Type B pancreatic cell (in vitro differentiated cells): ENCODE results near the gene ANKLE2. TPM values are rescaled to one million over a fixed set of nuclear protein-coding genes. Genes with fewer than 3 reads are reported as not detected.
A peak's percentile ranks its signal among the peaks of the same experiment; 100 is the strongest.
"Not testable (repeated sequence)": the region's sequence is repeated elsewhere in the genome, so short reads cannot be mapped to it uniquely, and the experiment has no call there.

ENCODE experiments used
- DNase-seq: peaks from one replicate; pipeline ENCODE4 v3.0.0; 2021; ENCODE audit warnings: mixed read lengths; ENCODE audit not compliant: unreplicated experiment; ENCODE audit errors: extremely low spot score
- H3K27ac Mint-ChIP-seq: 2 replicates; pipeline ENCODE4 v1.8.0; 2021; ENCODE audit warnings: mild to moderate bottlenecking, mixed read lengths
- H3K27me3 Mint-ChIP-seq: 2 replicates; pipeline ENCODE4 v1.8.0; 2021; ENCODE audit warnings: mixed read lengths
- H3K36me3 Mint-ChIP-seq: 2 replicates; pipeline ENCODE4 v1.8.0; 2021; ENCODE audit warnings: mixed read lengths
- H3K4me1 Mint-ChIP-seq: one replicate; pipeline ENCODE4 v1.8.0; 2021; ENCODE audit warnings: mixed read lengths; ENCODE audit not compliant: unreplicated experiment
- H3K4me3 Mint-ChIP-seq: 2 replicates; pipeline ENCODE4 v1.8.0; 2021; ENCODE audit warnings: mild to moderate bottlenecking, mixed read lengths
- H3K9me3 Mint-ChIP-seq: 2 replicates; pipeline ENCODE4 v1.8.0; 2021; ENCODE audit warnings: mixed read lengths
- total RNA-seq: library from RNA; stranded (reverse); gene quantifications from 2 replicates; pipeline ENCODE4 v1.2.1, GENCODE V29; 2021; ENCODE audit warnings: low replicate concordance
- TF ChIP-seq, protein P1 (sequence below): fragments of 200-600 bp; sonication (generic); conservative IDR thresholded peaks from 2 replicates; pipeline ENCODE4 v1.5.0; 2021; ENCODE audit warnings: antibody characterized with exemption, mild to moderate bottlenecking

Gene ANKLE2
- total RNA-seq, 1 donor from 2014 or later = 75.9 TPM

DNA sequence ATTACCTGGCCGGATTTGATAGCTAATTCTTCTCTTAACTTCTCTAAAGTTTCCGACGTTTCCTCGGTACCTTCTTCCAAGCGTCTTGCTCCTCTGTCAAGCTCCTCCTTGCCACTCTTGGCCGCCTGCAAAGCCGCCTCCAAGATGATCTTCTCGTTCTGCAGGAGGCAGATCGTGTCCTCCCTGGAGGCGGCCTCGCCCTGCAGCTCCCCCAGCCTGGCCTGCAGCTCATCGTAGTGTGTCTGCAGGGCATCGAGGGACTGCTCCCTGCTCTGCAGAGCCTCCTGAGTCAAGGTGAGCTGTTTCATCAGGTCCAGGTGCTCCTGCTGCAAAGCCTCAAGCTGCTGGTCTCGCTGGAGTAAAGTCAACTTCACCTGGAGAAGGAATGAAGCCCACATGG is 34.2 kb upstream of the ANKLE2 start:
- DNase-seq = no peak
- TF ChIP-seq, protein P1, sequence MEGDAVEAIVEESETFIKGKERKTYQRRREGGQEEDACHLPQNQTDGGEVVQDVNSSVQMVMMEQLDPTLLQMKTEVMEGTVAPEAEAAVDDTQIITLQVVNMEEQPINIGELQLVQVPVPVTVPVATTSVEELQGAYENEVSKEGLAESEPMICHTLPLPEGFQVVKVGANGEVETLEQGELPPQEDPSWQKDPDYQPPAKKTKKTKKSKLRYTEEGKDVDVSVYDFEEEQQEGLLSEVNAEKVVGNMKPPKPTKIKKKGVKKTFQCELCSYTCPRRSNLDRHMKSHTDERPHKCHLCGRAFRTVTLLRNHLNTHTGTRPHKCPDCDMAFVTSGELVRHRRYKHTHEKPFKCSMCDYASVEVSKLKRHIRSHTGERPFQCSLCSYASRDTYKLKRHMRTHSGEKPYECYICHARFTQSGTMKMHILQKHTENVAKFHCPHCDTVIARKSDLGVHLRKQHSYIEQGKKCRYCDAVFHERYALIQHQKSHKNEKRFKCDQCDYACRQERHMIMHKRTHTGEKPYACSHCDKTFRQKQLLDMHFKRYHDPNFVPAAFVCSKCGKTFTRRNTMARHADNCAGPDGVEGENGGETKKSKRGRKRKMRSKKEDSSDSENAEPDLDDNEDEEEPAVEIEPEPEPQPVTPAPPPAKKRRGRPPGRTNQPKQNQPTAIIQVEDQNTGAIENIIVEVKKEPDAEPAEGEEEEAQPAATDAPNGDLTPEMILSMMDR = no peak
- Mint-ChIP-seq H3K9me3 (no peaks in the 10 kb centered on the region), H3K27ac (no peak overlapping the region), H3K4me1 (no peaks in the 10 kb centered on the region), H3K36me3 (peaks cover 16% of the 10 kb centered on the region), H3K27me3 (no peaks in the 10 kb centered on the region), H3K4me3 (no peak overlapping the region)

DNA sequence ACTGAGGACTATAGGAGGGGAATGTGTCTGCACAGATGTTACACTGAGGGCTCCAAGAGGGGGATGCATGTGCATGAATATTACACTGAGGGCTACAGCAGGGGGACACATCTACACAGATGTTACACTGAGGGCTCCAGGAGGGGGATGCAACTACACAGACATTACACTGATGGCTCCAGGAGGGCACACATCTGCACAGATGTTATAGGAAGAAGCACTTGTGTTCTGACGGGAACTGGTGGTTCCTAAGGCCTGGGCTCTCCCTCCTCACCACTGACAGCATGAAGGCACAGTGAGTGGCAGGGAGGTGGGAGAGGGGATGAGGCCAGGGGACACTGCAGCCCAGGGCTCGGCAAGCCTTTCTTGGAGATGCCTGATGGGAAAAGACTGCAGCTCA is 30.3 kb upstream of the ANKLE2 start:
- H3K27me3 Mint-ChIP-seq, H3K4me3 Mint-ChIP-seq, H3K9me3 Mint-ChIP-seq, H3K4me1 Mint-ChIP-seq, DNase-seq, H3K27ac Mint-ChIP-seq: not testable (repeated sequence)
- peaks cover 28% of the 10 kb centered on the region for H3K36me3 Mint-ChIP-seq

DNA sequence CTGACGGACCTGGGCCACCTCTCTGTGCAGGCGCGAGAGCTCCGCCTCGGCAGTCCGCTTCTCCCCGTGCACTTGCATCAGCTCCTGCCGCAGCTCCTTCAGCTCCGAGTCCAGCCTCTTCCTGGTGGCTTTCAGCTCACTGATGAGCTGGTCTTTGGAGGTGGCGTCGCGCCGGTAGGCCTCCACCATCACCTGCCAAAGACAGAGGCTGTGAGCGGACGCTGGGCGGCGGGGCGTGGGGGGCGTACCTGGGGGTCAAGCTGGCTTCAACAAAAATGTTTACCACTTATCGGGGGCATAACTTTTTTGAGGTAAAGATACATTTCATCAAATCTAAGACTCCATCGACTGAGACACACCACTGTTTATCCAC is 27.5 kb upstream of the ANKLE2 start:
- no peak for DNase-seq
- Mint-ChIP-seq H3K36me3 (peaks cover 40% of the 10 kb centered on the region), H3K4me1 (no peaks in the 10 kb centered on the region), H3K9me3 (no peaks in the 10 kb centered on the region), H3K27ac (no peak overlapping the region), H3K27me3 (no peaks in the 10 kb centered on the region), H3K4me3 (no peak overlapping the region)
- TF ChIP-seq, protein P1 = no peak

DNA sequence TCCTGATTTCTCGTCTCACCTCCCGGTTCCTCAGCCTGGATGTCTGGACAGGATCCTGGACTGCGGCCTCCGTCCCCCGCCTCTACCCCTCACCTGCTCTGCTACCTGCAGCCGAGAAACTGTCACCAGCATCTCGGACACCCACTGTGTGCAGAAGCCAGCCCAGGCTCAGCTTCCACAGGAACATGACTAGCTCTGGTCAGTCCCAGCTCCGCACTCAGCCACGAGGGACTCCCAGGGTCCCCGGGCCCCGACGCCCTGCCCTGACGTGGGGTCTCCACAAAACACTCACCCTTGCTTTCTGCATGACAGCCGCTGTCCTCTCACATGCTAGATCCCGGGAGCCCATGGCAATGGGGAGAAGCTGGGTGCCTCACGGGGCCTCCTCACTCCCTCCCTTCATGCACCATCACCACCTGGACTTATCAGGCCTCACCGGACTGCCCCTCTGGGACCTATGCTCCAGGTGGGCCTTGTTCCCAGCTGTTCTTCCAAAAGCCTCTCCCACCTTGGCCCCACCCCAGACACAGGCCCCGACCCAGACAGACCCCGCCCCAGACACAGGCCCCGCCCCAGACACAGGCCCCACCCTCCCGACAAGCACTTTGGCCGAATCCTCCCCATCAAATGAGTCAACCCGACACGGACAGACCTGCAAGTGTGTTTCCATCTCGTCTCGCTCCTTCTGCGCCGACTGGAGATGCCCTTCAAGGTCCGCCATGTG is 26.9 kb upstream of the ANKLE2 start:
- DNase-seq = no peak
- no peaks in the 10 kb centered on the region for H3K4me1 Mint-ChIP-seq
- no peaks in the 10 kb centered on the region for H3K27me3 Mint-ChIP-seq
- H3K4me3 Mint-ChIP-seq = no peak overlapping the region
- peaks cover 37% of the 10 kb centered on the region for H3K36me3 Mint-ChIP-seq
- H3K27ac Mint-ChIP-seq = peak overlapping the region; percentile 48
- TF ChIP-seq, protein P1 = no peak
- no peaks in the 10 kb centered on the region for H3K9me3 Mint-ChIP-seq

DNA sequence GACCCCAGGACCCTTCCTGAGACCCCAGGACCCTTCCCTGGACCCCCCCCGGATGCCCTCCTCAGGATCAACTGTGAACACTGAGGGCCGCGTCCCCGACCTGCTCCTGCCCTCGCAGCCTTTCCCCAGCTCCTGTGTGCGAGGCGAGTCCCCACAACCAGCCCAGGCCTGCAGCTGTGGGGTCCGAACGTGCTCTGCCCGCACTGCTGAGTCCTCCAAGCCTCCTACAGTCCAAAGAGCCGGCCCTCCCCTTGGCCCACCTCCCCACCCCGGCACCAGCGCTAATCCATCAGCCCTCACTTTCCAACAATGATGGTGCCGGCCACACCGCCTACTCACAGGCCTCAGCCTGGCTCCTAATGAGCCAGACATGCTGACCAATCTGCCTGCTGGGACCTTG is 26.2 kb upstream of the ANKLE2 start:
- TF ChIP-seq, protein P1 = no peak
- H3K4me3 Mint-ChIP-seq = no peak overlapping the region
- H3K27me3 Mint-ChIP-seq = no peaks in the 10 kb centered on the region
- peak overlapping the region; percentile 48 for H3K27ac Mint-ChIP-seq
- H3K36me3 Mint-ChIP-seq = peaks cover 37% of the 10 kb centered on the region
- H3K9me3 Mint-ChIP-seq = no peaks in the 10 kb centered on the region
- DNase-seq = no peak
- no peaks in the 10 kb centered on the region for H3K4me1 Mint-ChIP-seq

DNA sequence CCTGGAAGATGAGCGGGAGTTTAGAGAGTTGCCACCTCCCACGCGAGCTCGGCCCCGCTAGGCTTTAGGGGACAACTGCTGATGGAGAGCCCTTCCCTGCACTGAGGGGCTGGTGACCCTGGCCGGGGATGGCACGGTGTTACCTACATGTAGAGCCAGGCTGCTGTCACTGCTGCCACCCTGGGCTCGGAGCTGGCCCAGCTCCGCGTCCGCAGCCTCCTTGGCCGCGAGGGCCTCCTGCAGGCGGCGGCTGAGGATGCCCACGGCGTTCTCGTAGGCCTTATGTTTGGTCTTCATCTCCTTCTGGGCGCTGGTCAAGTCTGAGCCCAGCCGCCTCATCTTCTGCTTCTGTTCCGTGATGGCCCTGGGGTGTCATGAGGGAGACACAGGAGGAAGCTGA is 24.6 kb upstream of the ANKLE2 start:
- H3K4me1 Mint-ChIP-seq = no peaks in the 10 kb centered on the region
- DNase-seq = no peak
- no peaks in the 10 kb centered on the region for H3K27me3 Mint-ChIP-seq
- no peak overlapping the region for H3K27ac Mint-ChIP-seq
- H3K9me3 Mint-ChIP-seq = no peaks in the 10 kb centered on the region
- TF ChIP-seq, protein P1 = no peak
- H3K36me3 Mint-ChIP-seq = peaks cover 30% of the 10 kb centered on the region
- no peak overlapping the region for H3K4me3 Mint-ChIP-seq
